NCI-H1417 (cell line): ENCODE data around the gene SEC16B.

Experiments
- DNase-seq, 3 experiments: peaks; one replicate each; lab custom pipeline; 2025; lab: John Stamatoyannopoulos, UW

The SEC16B gene

DNA sequence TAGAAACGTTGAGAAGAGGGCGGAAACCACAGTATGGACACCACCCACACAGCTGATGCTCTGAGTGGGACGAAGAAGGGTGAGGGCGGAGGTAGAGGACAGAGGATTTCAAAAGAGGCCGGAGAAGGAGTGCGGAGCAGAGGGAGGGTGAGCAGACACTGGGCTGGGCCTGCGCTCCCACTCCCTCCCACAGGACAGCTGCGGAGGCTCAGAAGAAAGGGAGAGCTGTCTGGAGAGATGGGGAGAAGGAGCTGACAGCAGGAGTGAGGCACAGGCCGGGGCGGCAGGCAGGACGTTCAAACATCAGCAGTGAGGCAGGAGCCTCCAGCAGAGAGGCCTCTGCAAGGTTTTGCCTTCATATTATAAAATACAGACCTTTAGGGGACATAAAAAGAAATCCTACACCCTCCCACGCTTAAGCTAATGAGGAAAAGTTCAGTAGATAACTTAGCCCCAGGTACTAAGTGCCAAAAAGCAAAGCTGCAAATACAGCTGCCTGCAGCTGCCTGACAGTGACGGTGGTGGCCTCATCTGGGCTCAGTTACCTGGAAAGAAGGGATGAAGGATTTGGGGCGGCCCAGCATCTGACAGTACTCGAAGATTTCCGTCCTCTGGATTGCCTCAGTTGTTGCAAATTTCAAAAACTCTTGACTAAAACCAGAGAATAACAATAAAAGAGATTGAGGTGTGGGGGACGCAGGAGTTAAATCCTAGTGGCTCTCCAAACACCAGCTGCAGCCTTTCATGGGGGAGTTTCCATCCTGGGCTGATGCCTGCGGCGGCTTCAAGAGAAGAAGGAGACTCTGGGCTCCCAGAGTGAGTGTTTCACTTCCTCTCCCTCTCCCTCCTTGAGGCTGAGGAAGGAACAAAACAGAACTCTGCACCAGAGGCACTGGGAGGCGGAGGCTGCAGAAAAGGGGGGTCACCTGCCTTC is 25.6 kb downstream of the SEC16B start:
- no peak for DNase-seq

DNA sequence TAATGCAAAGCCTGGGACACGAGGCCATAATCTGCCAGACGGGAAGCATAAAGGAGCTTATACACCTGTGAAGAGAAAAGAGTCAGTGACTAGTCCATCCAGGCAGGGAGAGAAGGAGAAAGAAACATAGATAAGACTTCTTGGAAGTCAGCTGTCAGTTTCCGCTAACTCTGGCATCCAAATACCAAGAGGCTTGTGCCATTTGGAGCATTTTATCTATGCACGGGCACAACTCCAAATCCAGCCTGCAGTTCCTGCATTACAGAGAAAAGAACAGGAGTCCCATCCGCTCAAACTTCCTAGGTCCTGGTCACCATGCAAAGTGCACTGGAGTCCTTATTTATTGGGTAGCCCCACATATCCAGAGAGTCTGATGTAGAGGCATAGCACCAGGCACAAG is 27.9 kb downstream of the SEC16B start:
- DNase-seq: no peak

DNA sequence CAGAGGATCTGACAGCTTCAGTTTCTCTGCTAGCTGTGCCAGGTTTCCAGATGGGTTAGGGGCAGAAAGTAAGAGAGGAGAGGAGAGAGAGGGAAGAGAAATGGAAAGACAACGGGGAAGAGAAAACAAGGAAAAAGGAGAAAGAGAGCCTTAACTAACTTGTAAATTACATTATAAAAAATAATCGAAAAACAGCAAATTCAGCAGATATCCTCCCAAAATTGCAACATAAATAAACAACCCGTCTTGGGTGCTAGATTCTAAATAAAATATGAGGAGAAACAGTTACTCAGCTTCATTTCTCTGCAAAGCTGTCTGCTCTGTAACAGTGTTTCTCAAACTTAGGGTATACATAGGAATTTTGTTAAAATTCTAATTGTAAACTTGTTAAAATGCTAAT is 29.2 kb downstream of the SEC16B start:
- no peak for DNase-seq

DNA sequence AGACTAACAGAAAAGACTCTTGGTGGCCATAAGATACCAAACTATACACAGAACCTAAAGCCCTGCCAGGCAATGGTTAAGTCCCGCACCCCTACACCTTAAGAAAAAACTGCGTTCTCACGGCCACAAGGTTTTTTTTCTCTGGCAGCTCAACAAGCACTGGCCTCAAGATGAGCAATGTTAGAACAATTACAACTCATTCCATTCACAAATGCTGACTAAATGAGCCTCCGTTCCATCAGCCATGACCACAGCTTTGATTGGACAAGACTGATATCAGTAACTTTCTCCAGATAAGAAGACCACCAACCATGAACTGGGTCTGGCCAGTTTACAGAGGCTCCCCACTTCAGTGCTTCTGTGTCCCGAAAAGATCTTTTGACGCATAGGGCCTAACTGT is 31.9 kb downstream of the SEC16B start:
- DNase-seq: no peak

DNA sequence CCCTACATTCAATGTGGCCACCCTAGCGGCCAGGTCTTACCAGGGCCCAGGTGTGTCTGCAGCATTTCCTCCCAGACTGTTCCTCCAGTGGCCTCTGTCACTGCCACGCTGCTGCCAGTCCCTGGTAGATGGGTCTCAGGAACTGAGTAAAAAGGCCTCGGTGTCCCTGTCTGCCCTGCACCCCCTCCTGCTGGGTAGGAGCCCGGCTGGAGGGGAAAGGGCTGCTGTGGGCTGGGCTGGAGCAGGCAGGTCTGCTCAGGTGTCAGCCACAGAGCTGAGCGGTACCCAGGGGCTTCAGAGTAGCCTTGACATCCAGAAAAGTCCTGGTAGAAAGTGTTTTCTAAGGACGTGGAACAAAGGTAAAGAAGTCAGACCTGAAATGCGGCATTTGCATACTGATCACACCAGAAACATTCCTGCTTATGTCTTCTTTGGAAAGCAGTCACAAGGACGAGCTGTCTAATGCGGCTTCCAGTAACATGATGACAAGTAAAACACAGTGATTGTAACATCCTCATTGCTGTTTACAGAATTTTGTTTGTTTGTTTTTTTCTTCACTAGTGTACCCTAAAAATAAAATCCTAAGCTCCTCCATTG is 32.6 kb downstream of the SEC16B start:
- DNase-seq: no peak

DNA sequence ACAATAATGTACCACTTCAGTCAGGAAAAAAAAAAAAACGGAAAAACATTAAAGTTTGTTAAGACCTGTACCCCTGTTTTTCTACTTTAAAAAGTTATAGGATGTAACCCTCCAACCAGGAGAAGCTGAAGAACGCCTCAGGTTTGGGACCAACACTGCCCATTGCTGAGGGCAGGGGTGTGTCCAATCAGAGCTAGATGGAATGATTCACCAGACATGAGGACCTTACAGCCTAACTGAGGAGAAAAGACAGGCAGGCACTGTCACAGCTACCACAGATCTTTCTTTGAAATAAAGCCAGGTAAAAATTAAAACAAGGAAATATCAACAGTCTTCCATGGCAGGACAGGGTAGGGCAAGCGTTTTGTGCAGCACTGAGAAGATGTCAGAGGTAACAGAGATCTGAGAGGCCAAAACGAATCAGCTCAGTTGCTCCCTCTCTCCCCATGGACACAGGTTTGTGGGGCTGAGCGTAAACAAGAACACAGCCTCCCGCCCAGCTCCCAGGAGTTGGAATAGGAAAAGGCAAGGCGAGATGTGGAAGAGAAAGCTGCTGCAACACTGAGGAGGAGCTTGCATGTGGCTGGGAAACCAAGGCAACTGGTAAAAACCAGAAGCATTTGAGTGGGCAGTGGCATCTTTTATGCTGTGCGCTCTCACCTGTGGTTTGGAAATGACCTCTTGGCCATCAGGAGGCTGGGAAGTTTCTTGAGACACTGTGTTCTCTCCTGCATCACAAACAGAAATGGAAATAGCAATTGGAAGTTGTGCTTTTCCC is 34.0 kb downstream of the SEC16B start:
- DNase-seq: no peak

DNA sequence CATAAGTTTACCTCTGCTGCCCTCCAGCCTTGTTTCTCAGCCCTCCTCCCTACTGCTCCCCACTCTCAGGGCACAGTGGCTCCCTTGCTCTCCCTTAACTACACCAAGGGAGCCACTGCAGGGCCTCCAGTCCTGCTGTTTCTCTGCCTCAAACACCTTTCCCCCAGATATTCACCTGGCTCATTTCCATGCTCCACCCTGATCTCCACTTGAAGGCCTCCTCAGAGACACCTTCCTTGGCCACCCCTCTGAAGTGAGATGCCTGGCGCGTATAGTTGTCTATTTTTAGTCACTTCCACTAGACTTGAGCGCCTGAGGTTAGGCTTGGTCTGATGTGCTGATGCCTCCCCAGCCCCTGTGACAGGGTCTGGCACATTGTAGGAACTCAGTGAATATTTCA is 34.9 kb downstream of the SEC16B start:
- DNase-seq: peak in 1 of 3 experiments; percentile 74

DNA sequence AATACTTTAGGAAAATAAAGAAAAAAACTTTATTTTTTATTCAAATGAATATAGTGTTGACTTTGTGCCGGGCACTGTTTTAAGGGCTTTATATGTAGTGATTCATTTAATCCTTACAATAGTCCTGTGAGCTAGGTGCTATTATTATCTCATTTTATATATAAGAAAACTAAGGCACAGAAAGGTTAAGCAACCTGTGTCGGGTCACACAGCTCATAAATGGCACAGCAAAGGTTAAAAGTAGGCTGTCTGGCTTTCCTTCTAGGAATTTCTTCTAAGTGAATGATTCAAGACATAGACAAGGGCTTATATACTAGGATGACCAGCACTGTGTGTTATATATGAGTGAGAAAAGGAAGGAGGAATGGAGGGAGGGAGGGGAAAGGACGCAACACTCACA is 35.4 kb downstream of the SEC16B start:
- DNase-seq: no peak

DNA sequence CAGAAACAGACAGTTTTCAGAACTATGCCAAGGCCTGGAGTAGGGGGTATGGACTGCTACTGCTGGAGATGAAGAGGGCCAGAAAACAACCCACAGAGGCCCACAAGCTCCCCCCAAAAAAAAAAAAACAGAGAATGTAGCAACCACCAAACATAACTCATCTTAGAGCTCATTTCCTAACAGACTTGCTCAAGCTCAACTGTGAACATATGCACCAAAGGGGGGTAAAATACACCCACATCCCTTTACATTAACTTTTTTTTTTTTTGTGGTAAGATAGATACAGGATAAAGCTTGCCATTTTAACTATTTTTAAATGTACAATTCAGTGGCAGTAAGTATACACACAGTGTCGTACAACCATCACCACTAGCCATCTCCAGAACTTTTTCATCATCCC is 36.0 kb downstream of the SEC16B start:
- DNase-seq: no peak

DNA sequence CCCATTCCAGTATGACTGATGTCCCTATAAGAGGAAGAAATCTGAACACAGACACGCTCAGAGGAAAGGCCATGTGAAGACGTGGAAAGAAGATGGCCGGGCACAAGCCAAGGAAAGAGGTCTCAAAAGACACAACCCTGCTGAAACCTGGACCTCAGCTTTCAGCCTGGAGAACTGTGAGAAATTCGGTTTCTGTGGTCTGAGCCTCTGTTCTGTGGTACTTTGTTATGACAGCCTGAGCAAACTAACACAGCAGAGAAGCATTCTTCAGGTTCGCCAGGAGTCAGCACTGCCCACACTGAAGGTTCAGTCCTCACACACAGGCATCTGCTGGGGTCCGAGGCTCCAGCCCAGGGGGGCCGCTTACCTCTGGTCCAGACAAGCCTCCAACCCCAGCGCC is 37.7 kb downstream of the SEC16B start:
- DNase-seq: no peak

DNA sequence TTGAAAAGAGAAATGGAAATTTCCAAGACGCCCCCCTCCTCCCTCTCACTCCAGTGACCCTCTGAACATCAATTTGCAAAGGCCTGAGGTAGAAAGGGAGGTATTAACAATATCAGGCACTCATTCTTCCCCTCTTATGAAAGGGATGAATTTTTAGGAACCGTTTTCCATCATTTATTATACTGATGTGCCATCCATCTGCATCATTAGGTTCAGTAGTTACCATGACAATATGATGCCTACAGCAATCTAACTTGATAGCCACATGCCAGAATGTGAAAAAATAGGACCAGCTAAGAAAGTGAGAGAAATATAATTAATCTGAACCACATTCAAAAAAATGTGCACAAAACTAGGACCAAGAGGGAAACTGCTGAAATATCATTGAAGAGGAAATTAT is 40.9 kb downstream of the SEC16B start:
- DNase-seq: no peak

DNA sequence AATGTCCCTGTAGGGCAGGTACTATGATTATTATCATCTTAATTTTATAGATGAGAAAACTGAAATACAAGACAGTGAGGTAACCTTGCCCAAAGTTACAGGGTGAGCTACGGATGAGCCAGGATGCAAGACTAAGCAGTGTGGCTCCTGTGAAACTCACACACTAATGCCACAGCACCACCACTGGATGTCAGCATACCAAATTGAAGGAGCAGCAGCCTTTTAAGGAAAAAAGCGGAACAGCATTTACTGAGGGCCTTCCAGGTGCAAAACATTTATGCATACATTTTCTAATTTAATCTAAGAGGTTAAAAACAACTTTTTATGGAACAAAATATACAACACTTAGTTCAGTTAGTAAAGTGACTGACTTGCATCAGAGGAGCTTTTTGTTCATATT is 41.7 kb downstream of the SEC16B start:
- no peak for DNase-seq

DNA sequence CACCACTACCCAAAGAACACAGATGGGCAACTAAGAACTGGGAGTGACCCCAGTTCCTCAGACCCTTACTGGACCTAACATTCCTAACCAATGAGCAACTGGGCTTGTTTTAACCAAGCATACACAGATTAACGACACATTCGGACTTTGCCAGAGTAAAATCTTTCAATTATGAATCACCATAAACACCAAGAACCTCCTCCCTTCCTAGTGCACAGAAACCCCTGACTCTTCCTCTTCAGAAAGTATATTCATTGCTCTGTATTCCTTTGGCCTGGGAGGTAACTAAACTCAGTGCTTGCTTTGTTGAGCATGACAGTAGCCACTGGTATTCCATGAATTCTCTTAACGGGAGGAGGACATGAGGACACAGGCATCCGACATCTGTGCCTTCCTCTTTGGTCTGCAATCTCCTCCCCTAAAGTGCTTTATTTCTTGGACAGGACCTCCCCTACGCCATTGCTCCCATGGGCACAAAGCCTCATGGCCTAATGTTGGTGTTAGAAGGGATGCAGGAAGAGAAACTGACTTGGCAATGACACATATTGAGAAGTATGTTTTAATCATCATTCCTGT is 42.7 kb downstream of the SEC16B start:
- no peak for DNase-seq

DNA sequence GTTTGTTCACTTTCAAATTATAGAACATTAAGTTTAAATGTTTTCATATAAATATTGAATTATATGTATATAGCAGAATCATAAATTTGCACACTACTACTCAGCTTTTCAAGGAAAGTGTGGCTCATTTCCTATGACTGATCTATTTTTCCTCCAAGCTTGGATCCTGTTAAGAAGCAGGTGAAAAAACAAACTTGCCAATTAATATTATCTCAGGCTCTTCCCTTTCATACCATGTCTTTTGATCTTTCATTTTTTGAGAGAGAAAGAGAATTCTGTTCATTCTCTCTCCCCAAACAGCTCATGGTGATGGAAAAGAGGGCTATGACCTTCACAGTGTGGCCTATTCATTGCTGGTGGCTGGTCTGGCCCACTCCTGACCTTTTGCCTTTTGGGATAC is 43.7 kb downstream of the SEC16B start:
- DNase-seq: no peak

DNA sequence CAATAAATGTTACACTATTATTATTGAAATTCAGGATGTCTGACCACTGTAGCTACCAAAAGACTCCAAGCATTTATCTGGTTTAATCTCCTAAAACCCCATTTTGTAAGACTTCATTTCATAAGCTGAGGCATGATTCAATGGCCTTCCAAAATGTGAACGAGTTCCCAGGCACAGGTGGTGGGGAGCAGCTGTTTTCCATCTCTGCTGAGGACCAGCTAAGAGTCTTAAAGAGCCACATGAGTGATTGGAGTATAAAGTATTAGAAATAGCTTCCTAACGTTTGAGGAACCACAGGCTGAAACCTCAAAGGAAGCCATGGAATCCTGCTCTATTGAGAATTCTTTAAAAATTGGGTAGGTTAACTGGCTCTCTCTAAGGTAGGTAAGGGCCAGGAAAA is 44.9 kb downstream of the SEC16B start:
- peak in 1 of 3 experiments; percentile 58 for DNase-seq

DNA sequence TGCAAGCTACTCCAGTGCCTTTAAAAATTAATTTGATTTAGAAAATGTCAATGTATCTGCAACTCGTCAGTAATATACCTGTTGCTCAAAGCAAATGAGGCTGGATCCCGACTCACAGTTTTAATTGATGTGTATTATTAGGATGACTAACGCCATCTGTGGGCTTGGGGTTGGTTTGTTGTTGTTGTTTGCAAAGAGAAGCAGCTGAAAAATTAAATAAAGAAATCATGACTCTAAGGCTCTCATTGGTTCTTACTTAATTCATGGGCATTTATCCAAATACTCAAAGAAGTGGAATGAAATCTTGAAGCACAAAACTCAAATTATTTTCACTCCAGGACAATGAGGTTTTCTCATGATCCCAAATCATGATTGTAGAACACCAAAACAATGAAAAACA is 46.4 kb downstream of the SEC16B start:
- DNase-seq: no peak

DNA sequence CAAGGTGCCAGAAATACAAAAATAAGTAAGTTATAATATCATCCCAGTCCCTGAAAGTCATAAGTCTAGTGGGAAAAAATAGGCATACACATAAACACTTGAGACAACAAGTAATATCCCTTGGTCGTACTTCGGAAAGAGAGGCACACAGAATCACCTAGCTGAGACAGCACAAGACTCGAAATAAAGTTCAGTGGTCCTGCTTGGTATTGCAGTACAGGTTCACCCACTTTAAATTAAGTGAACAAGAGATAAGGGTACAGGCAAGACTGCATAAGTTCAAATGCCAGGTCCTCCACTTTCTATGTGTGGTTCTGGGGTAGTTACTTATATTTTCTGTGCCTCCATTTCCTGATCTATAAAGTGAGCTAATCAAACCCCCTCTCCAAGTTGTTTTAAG is 47.6 kb downstream of the SEC16B start:
- DNase-seq: no peak

DNA sequence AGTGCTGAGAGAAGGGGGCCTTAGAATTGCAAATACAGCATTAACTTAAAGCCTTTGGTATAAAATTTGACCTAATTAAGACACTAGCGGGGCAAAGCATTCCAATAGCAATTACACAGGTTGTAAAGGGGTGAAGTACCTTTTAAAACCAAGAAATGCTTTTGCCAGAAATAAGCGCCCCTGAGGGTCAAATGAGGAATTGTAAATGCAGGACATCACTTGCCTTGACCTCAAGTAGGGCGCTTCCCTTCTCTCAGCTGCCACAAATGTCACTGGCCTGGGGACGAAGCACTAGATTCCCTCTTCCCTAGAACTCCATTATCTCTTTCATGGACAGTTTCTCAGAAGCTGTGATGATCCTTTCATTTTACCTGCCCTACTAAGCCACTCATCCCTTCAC is 48.3 kb downstream of the SEC16B start:
- DNase-seq: no peak

DNA sequence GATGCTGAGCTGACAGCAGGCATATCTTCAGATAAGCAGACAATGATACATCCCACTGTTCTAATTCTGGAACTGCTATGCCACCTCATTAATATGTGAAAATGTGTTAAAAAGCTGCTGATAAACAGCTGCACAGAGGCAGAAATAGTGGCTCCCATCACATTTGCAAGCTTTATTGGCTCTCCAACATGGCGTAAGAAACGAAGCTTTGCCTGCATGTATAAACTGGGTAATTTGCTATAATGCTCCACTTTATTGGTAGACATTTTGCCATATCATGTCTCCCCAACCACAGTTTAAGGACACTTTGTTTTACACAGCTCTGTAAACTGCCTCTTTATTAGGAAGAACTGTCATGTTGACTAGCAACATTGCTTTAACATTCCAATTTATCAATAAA is 49.8 kb downstream of the SEC16B start:
- no peak for DNase-seq

DNA sequence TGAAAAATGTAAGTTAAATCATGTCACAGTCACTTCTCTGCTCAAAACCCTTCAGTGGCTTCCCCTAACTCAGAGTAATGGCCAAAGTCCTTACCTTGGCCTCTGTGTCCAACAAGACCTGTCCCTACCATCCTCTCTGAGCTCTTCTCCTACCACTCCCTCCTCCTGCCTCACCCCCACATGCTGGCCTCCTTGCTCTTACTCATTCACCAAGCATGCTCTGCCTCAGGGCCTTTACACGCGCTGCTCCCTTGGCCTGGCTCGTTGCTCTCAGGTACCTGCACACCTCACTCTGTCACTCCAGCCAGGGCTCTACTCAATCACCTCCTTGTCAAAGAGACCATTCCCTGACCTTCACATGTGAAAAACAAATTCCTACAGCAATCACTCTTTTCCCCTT is 54.2 kb downstream of the SEC16B start:
- DNase-seq: no peak

DNA sequence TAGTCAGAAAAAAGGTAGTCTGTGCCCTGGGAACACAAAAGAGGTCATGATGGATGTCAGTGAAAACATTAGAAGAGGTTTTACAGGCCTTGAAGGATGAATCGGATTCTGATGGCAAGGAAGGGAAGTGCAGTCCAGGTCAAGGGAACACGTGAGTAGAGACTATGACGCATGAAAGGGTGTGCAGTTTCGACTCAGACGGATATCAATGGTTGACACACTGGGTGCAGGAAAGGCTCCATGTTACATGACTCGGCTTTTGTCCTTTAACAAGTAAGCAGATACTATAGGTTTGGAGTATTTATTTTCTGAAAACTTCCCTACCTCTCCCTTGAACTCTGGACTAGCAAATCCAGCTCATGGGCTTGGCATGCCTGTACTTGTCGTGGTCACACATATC is 55.3 kb downstream of the SEC16B start:
- DNase-seq: no peak

DNA sequence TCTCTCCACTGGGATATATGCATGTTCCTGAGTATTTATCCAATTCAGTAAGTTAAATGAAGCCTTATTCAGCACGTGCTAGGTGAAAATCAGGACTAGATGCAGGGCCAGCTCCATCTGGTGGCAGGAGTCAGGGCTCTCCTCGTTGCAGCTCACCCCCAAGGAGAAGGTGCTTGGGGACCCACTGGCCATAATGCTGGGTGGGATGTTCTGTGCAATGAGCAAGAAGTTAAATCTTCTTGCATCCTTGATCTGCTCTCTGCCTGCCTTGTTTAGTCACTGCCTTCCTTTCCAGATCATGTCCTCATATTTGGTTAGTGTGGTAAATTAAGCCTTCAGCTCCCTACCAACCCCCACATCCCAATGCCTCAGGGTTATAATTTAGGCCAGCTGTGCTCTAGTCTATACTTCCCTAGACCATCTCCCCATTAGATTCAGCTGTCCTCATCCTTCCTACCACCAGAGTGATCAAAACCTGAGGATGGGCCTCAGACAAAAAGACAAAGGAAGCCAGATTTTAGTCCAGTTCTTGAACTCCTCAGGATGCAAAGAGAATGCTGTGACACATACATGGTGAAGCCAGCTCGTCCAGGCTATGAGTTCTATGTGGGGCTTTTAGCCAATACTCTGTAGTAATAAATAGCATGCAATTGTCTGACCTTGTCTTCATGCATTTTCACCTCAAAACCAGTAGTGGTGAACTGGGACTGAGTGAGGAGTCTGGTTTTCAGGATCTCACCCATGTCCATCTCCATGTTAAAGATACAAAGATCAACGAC is 55.9 kb downstream of the SEC16B start:
- peak in 2 of 3 experiments; percentile 53 to 76 for DNase-seq
